T-helper 22 cell (primary cell): ENCODE data around the gene CAMK2A.

Experiments
- DNase-seq: peaks from one replicate; pipeline ENCODE4 v3.0.0-alpha.2; 2020; ENCODE audit warnings: low read depth

The CAMK2A gene

DNA sequence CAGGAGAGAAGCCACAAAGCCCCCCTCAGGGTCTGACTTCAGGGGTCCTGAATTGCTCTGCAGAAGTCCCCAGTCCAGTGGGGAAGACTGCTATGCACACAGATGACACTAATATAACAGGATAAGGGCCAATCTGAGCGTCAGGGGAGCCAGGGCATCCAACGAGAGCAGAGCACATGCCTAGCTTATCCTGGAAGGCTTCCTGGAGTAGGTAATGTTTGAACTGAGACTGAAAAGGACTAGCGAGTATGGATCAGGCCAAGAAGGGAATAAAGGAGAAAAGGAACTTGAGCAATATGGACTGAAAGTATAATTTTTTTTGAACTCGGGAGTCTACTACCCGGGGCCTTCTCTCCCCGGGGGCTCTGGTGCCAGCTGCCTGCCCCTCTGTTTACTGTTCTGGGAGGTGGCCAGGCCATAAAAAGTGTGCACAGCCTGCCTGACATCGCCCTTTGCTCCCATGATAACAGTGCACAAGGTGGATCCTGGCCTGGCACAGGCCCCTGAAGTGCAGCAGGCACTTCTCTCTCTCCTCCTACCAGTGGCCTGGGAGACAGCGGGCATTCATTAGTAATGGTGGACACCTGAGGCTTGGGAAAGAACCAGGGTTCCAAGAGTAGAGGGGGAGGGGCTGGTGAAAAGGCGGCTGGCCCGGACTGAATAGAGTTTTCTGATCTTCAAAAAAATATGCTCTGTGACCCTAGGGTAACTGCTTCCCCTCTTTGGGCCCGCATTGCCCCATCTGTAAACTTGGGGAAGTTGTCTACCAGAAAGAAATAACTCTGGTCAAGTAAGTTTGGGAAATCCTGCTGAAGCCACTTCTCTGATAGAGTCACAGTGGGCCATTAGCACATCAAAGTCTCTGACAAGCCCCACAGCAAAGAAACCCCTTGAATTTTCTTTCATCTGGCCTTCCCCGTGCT is 104.3 kb downstream of the CAMK2A start:
- DNase-seq, result no peak

- DNase-seq, result no peak
Observed at GRCh38 chr5:150184006-150184405, 105.6 kb downstream of the CAMK2A start.

GRCh38 chr5:150183436-150183835 is 106.1 kb downstream of the CAMK2A start:
- no peak for DNase-seq

DNA sequence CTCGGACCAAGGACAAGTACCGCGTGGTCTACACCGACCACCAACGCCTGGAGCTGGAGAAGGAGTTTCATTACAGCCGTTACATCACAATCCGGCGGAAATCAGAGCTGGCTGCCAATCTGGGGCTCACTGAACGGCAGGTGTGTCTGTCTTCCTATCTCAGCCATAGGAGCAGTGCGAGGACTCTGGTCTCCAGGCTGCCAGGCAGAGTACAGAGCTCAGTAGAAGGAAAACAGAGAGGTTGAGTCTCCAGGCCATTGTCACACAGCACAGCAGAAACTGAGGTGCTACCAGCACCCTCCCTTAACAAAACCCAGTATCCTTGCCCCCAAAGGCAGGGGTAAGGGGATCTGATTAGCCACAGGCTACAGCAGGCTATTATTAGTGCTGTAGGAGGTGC is 106.8 kb downstream of the CAMK2A start:
- no peak for DNase-seq

DNA sequence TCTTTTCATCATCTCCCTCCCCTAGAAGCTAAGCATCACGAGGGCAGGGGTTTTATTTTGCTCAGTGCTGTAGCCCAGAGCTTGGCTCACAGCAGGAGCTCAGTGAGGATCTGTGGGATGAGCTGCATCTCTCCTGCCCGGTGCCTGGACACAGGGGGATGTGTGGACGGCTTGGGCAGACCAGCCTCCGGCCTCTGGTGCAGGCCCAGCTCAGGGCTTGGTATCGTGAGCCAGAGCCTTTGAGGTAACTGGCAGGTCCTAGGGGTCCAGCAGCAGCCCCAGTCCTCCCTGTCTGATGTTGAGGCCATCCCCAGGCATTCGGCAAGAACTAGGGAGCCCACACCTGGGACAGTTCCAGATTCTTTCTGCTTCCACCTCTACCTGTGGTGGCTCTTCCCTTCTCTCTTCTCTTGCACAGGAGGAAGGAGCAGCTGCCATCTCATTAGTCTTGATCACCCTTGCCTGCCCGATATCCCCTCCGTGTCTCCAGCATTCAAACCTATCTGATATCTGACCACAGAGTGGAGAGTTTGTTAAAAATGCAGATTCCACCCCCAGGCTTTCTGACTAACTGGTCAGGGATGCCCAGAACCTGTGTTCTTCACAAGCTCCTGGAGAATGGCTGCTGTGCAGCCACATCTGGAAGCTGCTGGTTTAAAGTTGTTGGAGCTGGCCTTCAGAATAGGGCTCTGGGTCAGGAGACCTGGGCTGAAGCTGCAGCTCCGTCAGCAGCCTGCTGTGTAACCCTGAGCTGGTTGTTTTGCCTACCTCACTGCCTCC is 107.6 kb downstream of the CAMK2A start:
- no peak for DNase-seq

GRCh38 chr5:150181027-150181426 is 108.5 kb downstream of the CAMK2A start:
- DNase-seq, result no peak

GRCh38 chr5:150180241-150181026 is 109.1 kb downstream of the CAMK2A start:
- DNase-seq, result no peak

GRCh38 chr5:150179019-150179620 is 110.5 kb downstream of the CAMK2A start:
- DNase-seq, result no peak

DNA sequence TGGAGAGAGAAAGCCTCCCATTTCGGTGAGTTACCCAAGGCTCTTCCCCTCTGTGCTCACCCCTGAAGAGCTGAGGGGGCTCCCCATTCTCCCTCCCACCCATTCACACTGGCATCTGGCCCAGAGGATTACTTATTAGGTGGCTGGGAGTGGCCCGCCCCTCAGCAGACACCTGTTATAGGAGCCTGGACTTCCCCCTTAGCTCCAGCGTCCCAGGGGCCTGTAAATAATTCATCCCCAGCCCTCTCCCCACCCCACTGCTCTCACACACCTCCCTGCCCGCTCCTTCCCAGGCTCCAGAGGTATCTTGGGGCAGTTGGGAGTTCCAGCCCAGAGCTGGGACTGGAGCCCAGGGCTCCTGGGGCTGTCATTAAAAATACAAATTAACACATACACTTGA is 111.3 kb downstream of the CAMK2A start:
- no peak for DNase-seq

DNA sequence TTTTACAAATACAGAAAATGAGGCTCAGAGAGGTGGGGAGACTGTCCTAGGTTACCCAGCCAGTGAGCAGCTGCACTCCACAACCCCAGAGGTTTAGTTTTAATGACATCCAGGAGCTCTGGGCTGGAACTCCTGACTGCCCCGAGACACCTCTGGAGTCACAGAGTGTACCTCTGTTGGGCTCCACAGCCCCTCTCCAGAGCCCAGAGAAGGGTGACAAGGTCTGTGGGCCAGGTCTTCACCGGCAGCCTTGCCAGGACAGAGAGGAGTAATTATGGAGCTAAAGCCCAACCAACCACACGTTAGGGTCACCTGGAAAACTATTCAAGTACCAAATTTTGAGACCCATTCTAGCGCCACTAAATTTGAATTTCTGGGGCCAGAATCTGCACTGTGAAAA is 111.9 kb downstream of the CAMK2A start:
- DNase-seq, result no peak

DNA sequence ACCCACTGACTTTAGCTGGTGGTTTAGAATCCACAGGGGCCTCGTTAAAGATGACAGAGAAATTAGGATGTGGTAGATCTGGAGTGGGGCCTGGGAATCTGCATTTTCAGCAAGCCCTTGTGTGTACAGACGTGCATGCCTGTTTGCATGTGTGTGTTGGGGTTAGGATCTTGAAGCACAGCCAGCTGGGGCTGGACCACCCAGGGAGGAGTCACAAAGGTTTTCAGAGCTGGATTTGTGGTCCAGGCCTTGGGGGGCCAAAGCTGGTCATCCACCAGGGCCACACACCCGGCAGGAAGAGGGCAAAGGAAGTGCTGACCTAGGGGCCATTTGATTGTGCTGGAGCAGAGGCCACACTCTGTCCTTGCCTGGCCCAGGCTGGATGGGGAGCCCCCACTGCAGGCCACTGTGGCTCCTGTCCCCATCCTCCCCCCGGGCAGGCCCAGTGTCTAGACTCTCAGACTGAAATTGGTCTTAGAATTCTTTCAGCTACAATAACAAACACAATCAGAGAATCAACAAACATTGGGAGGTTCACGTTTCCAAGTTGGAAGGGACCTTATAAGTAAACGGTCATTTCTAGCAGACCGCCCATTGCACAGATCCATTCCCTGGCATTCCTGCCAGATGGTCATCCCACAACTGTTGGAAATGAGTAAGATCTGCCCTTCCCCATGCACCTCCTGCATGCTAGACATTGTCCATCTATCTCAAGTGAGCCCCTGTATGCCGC is 112.7 kb downstream of the CAMK2A start:
- no peak for DNase-seq

GRCh38 chr5:150175536-150175935 is 114.0 kb downstream of the CAMK2A start:
- DNase-seq, result no peak

DNA sequence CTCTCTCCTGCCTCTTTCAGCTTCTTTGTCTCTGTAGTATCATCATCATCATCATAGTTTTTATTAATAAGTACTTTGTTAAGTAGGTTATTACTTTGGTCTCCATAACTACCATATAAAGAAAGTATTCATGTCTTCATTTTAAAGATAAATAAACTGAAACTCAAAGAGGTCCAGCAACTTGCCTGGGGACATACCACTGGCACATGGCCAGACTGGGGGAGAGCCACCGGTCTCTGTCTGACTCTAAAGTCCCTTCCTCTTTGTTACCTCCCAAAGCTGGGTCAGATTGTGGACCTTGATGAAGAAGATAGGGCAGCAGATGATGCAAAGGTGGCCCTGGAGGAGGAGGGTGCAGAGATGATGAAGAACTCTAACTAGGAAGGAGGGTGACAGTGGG is 114.5 kb downstream of the CAMK2A start:
- DNase-seq, result no peak

GRCh38 chr5:150174285-150174684 is 115.3 kb downstream of the CAMK2A start:
- no peak for DNase-seq

GRCh38 chr5:150173161-150173560 is 116.4 kb downstream of the CAMK2A start:
- DNase-seq, result no peak

GRCh38 chr5:150172556-150172955 is 117.0 kb downstream of the CAMK2A start:
- no peak for DNase-seq

DNA sequence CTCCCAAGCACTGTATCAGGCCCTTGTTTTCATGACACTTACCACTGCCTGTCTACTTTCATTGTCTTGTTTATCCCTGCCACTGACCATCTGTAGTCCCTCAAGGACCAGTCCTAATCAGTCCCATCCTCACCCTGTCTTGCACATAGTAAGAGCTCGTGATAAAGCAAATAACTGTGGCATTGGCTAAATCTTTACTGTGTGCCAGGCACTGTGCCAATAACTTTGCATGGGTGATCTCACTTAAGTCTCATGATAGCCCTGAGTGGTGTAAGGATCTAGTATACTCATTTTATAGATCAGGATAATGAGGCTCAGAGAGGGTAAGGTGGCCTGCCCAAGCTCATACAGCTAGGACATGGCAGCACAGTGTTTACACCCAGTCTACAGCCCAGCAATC is 117.4 kb downstream of the CAMK2A start:
- DNase-seq, result no peak
